K562 (cell line): ENCODE results near the gene TMEM81. TPM values are rescaled to one million over a fixed set of nuclear protein-coding genes. Genes with fewer than 3 reads are reported as not detected.
A peak's percentile ranks its signal among the peaks of the same experiment; 100 is the strongest.

Experiments used
- ATAC-seq: fragments of 200-7000 bp; cut with Tn5 transposase; 3 replicates; pipeline ENCODE4 v1.9.1; 2020; ENCODE audit warnings: moderate library complexity
- BruUV-seq: library from RNA; stranded (reverse); fragments of 400-500 nt; replicated peaks from 2 replicates; lab custom pipeline; 2021; lab: Mats Ljungman, UMichigan
- CTCF ChIA-PET: fragments of 300-600 bp; formaldehyde crosslinking; extraction: SDS; loops from one replicate; lab custom pipeline; 2021; ENCODE audit warnings: low intra/inter-chr PET ratio; lab: Yijun Ruan, JAX
- POLR2A ChIA-PET: fragments of 300-600, 350-650 bp; sonication (Branson Sonifier 250); formaldehyde crosslinking; extraction: SDS; loops from one replicate; lab custom pipeline; 2021; ENCODE audit warnings: antibody characterized with exemption, inconsistent platforms; lab: Yijun Ruan, JAX
- DNase-seq, 4 experiments: peaks; one replicate each; pipeline versions ENCODE4 v3.0.0 to v3.0.0-alpha.2; 2011 to 2018; ENCODE audit warnings: low spot score in 3 of 4, mixed read lengths in 3 of 4; ENCODE audit errors: extremely low read depth in 1 of 4
- FAIRE-seq: peaks from 2 replicates; lab custom pipeline; 2011; peaks lifted over from hg19 to GRCh38; lab: Jason Lieb, UNC
- H2AFZ ChIP-seq: 2 replicates; pipeline ENCODE4 v1.6.0; 2011; ENCODE audit warnings: low read depth, low read length, control low read depth, inconsistent platforms
- H3K27ac ChIP-seq: fragments of 200-600 bp; 3 replicates; pipeline ENCODE4 v1.8.0; 2011; ENCODE audit warnings: low read depth, mild to moderate bottlenecking, control low read depth, inconsistent platforms, low read length, moderate library complexity, mixed read lengths; ENCODE audit errors: extremely low read depth
- H3K27me3 ChIP-seq, 2 experiments: fragments of 300-600 bp in 1 of 2; 2 replicates in 1 of 2; 3 replicates in 1 of 2; pipeline versions ENCODE4 v1.6.0 to v1.8.0; 2011; ENCODE audit warnings: inconsistent platforms in 2 of 2, low read length in 2 of 2, mild to moderate bottlenecking in 1 of 2, mixed read lengths in 1 of 2, moderate library complexity in 1 of 2; ENCODE audit not compliant: control insufficient read depth in 2 of 2, insufficient read depth in 2 of 2
- H3K36me3 ChIP-seq: fragments of 300-600 bp; 3 replicates; pipeline ENCODE4 v1.8.0; 2011; ENCODE audit warnings: mild to moderate bottlenecking, low read length, inconsistent platforms; ENCODE audit not compliant: control insufficient read depth, insufficient read depth
- H3K4me1 ChIP-seq, 2 experiments: fragments of 200-600 bp in 1 of 2; replicated peaks in 1 of 2; 2 replicates in 1 of 2; 3 replicates in 1 of 2; pipeline versions ENCODE4 v1.5.1 to v1.8.0; 2011; ENCODE audit warnings: inconsistent platforms in 2 of 2, low read length in 2 of 2, mild to moderate bottlenecking in 1 of 2, mixed read lengths in 1 of 2, moderate library complexity in 1 of 2; ENCODE audit not compliant: control insufficient read depth in 2 of 2, insufficient read depth in 2 of 2
- H3K4me2 ChIP-seq: 2 replicates; pipeline ENCODE4 v1.6.1; 2011; ENCODE audit warnings: low read length, control low read depth, inconsistent platforms, mixed read lengths; ENCODE audit not compliant: insufficient read depth
- H3K4me3 ChIP-seq: fragments of 200-600 bp; sonication (generic), shearing (Covaris generic); 2 replicates; pipeline ENCODE4 v1.5.1; 2016; ENCODE audit warnings: control low read depth, inconsistent platforms
- H3K79me2 ChIP-seq: fragments of 200-600 bp; 3 replicates; pipeline ENCODE4 v1.8.0; 2011; ENCODE audit warnings: low read length, inconsistent platforms; ENCODE audit not compliant: control insufficient read depth, insufficient read depth
- H3K9ac ChIP-seq, 2 experiments: 2 replicates each; pipeline versions ENCODE4 v1.6.0 to v1.6.1; 2011; ENCODE audit warnings: low read depth in 2 of 2, low read length in 2 of 2, control low read depth in 1 of 2, inconsistent platforms in 1 of 2, mild to moderate bottlenecking in 1 of 2, mixed read lengths in 1 of 2; ENCODE audit not compliant: insufficient read depth in 1 of 2
- H3K9me1 ChIP-seq: one replicate; pipeline ENCODE4 v1.6.0; 2011; ENCODE audit warnings: inconsistent platforms, mild to moderate bottlenecking, low read length, moderate library complexity; ENCODE audit not compliant: control insufficient read depth, insufficient read depth
- H3K9me3 ChIP-seq: replicated peaks from 2 replicates; pipeline ENCODE4 v1.5.1; 2011; ENCODE audit warnings: low read depth, low read length, inconsistent platforms; ENCODE audit not compliant: control insufficient read depth, insufficient read depth
- H4K20me1 ChIP-seq: replicated peaks from 2 replicates; pipeline ENCODE4 v1.6.1; 2011; ENCODE audit warnings: low read length, inconsistent platforms, mixed read lengths; ENCODE audit not compliant: control insufficient read depth, insufficient read depth
- CBFA2T3 ChIP-seq: fragments of 450-650 bp; IDR thresholded peaks from 2 replicates; pipeline ENCODE4 v1.6.1; 2017
- CREB1 ChIP-seq, 2 experiments: sonication (generic) in 1 of 2; formaldehyde crosslinking in 1 of 2; IDR thresholded peaks; 2 replicates each; pipeline versions ENCODE4 v1.6.1 to v1.8.0; 2012 to 2022; ENCODE audit warnings: inconsistent platforms in 1 of 2, mild to moderate bottlenecking in 1 of 2, missing genetic modification reagents in 1 of 2, moderate library complexity in 1 of 2
- GATA2 ChIP-seq: sonication (generic); formaldehyde crosslinking; IDR thresholded peaks from 2 replicates; pipeline ENCODE4 v1.4.0; 2020; ENCODE audit warnings: mild to moderate bottlenecking, missing genetic modification reagents
- MCM3 ChIP-seq: fragments of 450-650 bp; IDR thresholded peaks from 2 replicates; pipeline ENCODE4 v1.6.1; 2016
- MEIS2 ChIP-seq: fragments of 450-650 bp; IDR thresholded peaks from 2 replicates; pipeline ENCODE4 v1.6.1; 2014; ENCODE audit warnings: mild to moderate bottlenecking; ENCODE audit not compliant: partially characterized antibody
- PTRF ChIP-seq: fragments of 450-650 bp; IDR thresholded peaks from 2 replicates; pipeline ENCODE4 v1.6.1; 2016; ENCODE audit warnings: mild to moderate bottlenecking, missing genetic modification characterization, missing compliant biosample characterization
- SPI1 ChIP-seq: IDR thresholded peaks from 2 replicates; pipeline ENCODE4 v1.6.1; 2011; ENCODE audit warnings: low read depth, low read length, control low read depth, borderline replicate concordance
- TAL1 ChIP-seq: fragments of 450-650 bp; IDR thresholded peaks from 2 replicates; pipeline ENCODE4 v1.6.1; 2016; ENCODE audit warnings: mild to moderate bottlenecking
- ZNF175 ChIP-seq: fragments of 200-800 bp; sonication (Bioruptor generic); IDR thresholded peaks from 2 replicates; pipeline ENCODE4 v1.6.1; 2016; ENCODE audit warnings: low read depth, mild to moderate bottlenecking, missing genetic modification characterization, missing compliant biosample characterization
- ZNF561 ChIP-seq: fragments of 450-650 bp; formaldehyde crosslinking; conservative IDR thresholded peaks from 2 replicates; pipeline ENCODE4 v1.4.0; 2020; ENCODE audit warnings: mild to moderate bottlenecking, moderate library complexity
- ZNF785 ChIP-seq: fragments of 250-450 bp; sonication (Bioruptor Pico); IDR thresholded peaks from 2 replicates; pipeline ENCODE4 v1.4.0; 2020; ENCODE audit warnings: mild to moderate bottlenecking
- WGBS: fragments of 100-300 bp; shearing (Covaris generic); methylation state at CpG from one replicate; pipeline ENCODE4 v1.1.6; 2016; ENCODE audit warnings: low coverage, mixed read lengths; ENCODE audit not compliant: insufficient coverage; ENCODE audit errors: missing lambda C conversion rate; 5-methylcytosine and 5-hydroxymethylcytosine counted together
- in situ Hi-C: fragments of 300-500 bp; cut with MboI; formaldehyde crosslinking; loops from 4 replicates; pipeline ENCODE4 v1.15.0; 2018; ENCODE audit warnings: inconsistent platforms, mixed read lengths
- intact Hi-C: fragments of 100-400 bp; cut with micrococcal nuclease; formaldehyde crosslinking; loops from 2 replicates; pipeline ENCODE4 v1.14.2; 2022
- polyA plus RNA-seq, 8 experiments: library from polyadenylated mRNA; depleted of rRNA in 4 of 8; stranded (reverse) in 5 of 8; unstranded in 3 of 8; fragments of >200 nt; fragmentation: Nextera tagmentation in 2 of 8; fragmentation: Illumina TruSeq in 1 of 8; extraction: Ambion mirVana in 2 of 8; extraction: Trizol in 1 of 8; gene quantifications; 2 replicates each; pipeline versions ENCODE4 v1.2.1 to v1.2.3, GENCODE V29; 2011 to 2014; ENCODE audit warnings: inconsistent platforms in 1 of 8, missing spikeins in 1 of 8
- total RNA-seq, 7 experiments: library from RNA; depleted of rRNA in 6 of 7; stranded (reverse); fragments of >200 nt in 6 of 7; fragmentation: Illumina TruSeq in 2 of 7; extraction: Trizol in 2 of 7; gene quantifications; 2 replicates each; pipeline versions ENCODE4 v1.2.1 to v1.2.3, GENCODE V29; 2011 to 2021; ENCODE audit warnings: low replicate concordance in 1 of 7
- TF ChIP-seq, protein P1 (sequence below), 3 experiments: IDR thresholded peaks in 2 of 3; conservative IDR thresholded peaks in 1 of 3; 2 replicates each; pipeline ENCODE4 v1.5.1; 2011 to 2012; ENCODE audit warnings: low read length in 3 of 3, mild to moderate bottlenecking in 3 of 3, control low read depth in 2 of 3, improper control_type of control experiment in 1 of 3, inconsistent platforms in 1 of 3, low read depth in 1 of 3, mixed read lengths in 1 of 3, moderate library complexity in 1 of 3; ENCODE audit not compliant: insufficient read depth in 2 of 3

The TMEM81 gene
- total and polyA plus RNA-seq, 9 of the 15 experiments (the other 6 are each of a cell fraction or from before 2014, with no cell fraction given), result 3.2 to 6.1 (median 4.4) TPM

DNA sequence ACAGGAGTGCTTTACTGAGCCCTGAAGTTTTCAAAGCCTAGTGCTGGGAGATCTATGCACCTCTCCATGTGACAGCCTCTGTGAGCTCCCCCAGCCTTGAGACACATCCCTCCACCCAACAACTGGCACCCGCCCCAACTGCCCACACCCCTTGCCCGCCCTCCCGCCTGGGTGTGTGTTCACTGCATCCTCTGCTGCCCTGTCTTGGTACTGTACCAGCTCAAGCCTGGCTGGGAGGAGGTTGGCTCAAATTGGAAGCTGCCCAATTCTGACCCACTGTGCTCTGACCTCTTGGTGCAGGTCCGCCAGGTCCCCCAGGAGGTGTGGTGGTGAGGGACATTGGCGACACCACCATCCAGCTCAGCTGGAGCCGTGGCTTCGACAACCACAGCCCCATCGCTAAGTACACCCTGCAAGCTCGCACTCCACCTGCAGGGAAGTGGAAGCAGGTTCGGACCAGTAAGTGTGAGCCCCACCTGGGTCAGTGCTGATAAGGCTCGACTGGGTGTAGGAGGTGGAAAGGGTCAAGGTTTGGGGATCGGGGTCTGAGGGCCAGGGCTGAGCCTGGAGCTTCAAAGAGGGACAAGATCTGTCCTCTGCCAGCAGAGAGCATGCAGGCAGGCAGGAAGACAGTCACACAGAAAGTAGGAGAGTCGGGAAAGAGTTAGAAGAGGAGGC, 18.0 kb downstream of the TMEM81 start:
- Histone ChIP-seq H4K20me1 (peaks cover 7% of the 10 kb centered on the region; the same call in 1 of the 2 replicates), H3K4me1 (peaks cover 0 to 25% of the 10 kb centered on the region in 2 experiments; a peak in 3 of 5 replicates), H3K36me3 (no peaks in the 10 kb centered on the region), H2AFZ (no peak overlapping the region), H3K9me1 (no peaks in the 10 kb centered on the region), H3K9me3 (no peaks in the 10 kb centered on the region), H3K4me3 (no peak overlapping the region), H3K79me2 (no peaks in the 10 kb centered on the region), H3K4me2 (no peak overlapping the region), H3K9ac (peak overlapping the region in 1 of 2 experiments; percentile 74; a peak in 2 of 4 replicates), H3K27me3 (peaks cover 45 to 78% of the 10 kb centered on the region in 2 experiments), H3K27ac (no peak overlapping the region)
- ATAC-seq, result peak; percentile 57
- in situ Hi-C loops, result no loop called here
- FAIRE-seq, result no peak
- intact Hi-C loops, result loop anchor here (10.0 kb wide), 1 partner anchor 261 kb away; no protein-coding TSS in a partner anchor
- 3% methylated on average over 13 of the region's 13 CpGs for WGBS
- BruUV-seq, result no TSS peak
- peak; percentile 38 to 51 (median 47) for DNase-seq
- ChIA-PET CTCF (no interaction called here), POLR2A (no interaction called here)
- TF ChIP-seq MCM3 (0 out of 2 replicates have a peak, but pooled peaks have one; percentile 50), ZNF785 (CRISPR knock-in tag) (no peak), TAL1 (peak; percentile 28; the same call in 1 of the 2 replicates), MEIS2 (no peak), ZNF561 (CRISPR knock-in tag) (no peak), GATA2 (CRISPR knock-in tag) (0 out of 2 replicates have a peak, but pooled peaks have one; percentile 27), PTRF (tag) (no peak), CBFA2T3 (peak; percentile 68), SPI1 (peak; percentile 29; the same call in 1 of the 2 replicates), ZNF175 (no peak), CREB1 (IDR thresholded peaks at IDR 0.05) (no peak), CREB1 (CRISPR knock-in tag; IDR thresholded peaks at IDR 0.05) (0 out of 2 replicates have a peak, but pooled peaks have one; percentile 24)
- TF ChIP-seq, protein P1, sequence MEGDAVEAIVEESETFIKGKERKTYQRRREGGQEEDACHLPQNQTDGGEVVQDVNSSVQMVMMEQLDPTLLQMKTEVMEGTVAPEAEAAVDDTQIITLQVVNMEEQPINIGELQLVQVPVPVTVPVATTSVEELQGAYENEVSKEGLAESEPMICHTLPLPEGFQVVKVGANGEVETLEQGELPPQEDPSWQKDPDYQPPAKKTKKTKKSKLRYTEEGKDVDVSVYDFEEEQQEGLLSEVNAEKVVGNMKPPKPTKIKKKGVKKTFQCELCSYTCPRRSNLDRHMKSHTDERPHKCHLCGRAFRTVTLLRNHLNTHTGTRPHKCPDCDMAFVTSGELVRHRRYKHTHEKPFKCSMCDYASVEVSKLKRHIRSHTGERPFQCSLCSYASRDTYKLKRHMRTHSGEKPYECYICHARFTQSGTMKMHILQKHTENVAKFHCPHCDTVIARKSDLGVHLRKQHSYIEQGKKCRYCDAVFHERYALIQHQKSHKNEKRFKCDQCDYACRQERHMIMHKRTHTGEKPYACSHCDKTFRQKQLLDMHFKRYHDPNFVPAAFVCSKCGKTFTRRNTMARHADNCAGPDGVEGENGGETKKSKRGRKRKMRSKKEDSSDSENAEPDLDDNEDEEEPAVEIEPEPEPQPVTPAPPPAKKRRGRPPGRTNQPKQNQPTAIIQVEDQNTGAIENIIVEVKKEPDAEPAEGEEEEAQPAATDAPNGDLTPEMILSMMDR (IDR thresholded peaks at IDR 0.05 in 2 of 3, conservative IDR thresholded peaks at IDR 0.05 in 1 of 3; ENCODE audit: insufficient read depth in 2 of 3, low read depth in 1 of 3, low read length in 3 of 3), result peak in 1 of 3 experiments; percentile 21; a peak in 1 of 6 replicates
